HCT116 (cell line): ENCODE data around the gene GRIK2. TPM values are rescaled to one million over a fixed set of nuclear protein-coding genes. Genes with fewer than 3 reads are reported as not detected.

Experiments
- ATAC-seq: fragments of 200-7000 bp; cut with Tn5 transposase; 2 replicates; pipeline ENCODE4 v1.9.1; 2020; ENCODE audit warnings: mild to moderate bottlenecking, moderate library complexity
- BruUV-seq: library from RNA; stranded (reverse); fragments of 400-500 nt; replicated peaks from 2 replicates; lab custom pipeline; 2021; lab: Mats Ljungman, UMichigan
- CTCF ChIA-PET: fragments of 300-600 bp; sonication (Branson Sonifier 250); formaldehyde crosslinking; loops from one replicate; lab custom pipeline; 2021; ENCODE audit warnings: antibody characterized with exemption; lab: Charles Lee
- POLR2A ChIA-PET: fragments of 300-600, 350-600 bp; sonication (Branson Sonifier 250); formaldehyde crosslinking; loops from one replicate; lab custom pipeline; 2021; ENCODE audit warnings: antibody characterized with exemption; lab: Charles Lee
- RAD21 ChIA-PET, 2 experiments: fragments of 300-600 bp; sonication (Branson Sonifier 250); formaldehyde crosslinking; loops; one replicate each; lab custom pipeline; 2023; ENCODE audit warnings: low total read pairs in 2 of 2; ENCODE audit not compliant: uncharacterized antibody in 2 of 2, unreplicated experiment in 2 of 2, low non-redundant PET in 1 of 2; lab: Charles Lee
- DNase-seq: peaks from one replicate; pipeline ENCODE4 v3.0.0-alpha.2; 2010; ENCODE audit warnings: low read depth, low spot score
- H2AFZ ChIP-seq: fragments of 200-600 bp; shearing (Covaris generic), sonication (generic); 2 replicates; pipeline ENCODE4 v1.6.1; 2017; ENCODE audit warnings: low read depth, mixed run types, mixed read lengths, antibody characterized with exemption, low read length; ENCODE audit not compliant: poor library complexity, severe bottlenecking
- H3K27ac ChIP-seq: 2 replicates; pipeline ENCODE4 v1.5.1; 2012; ENCODE audit warnings: low read depth, low read length
- H3K27me3 ChIP-seq: fragments of 200-600 bp; sonication (generic); 2 replicates; pipeline ENCODE4 v1.6.1; 2016; ENCODE audit warnings: mixed run types, low read length, mixed read lengths; ENCODE audit not compliant: insufficient read depth
- H3K36me3 ChIP-seq, 2 experiments: fragments of 200-500 bp in 1 of 2; fragments of 200-600 bp in 1 of 2; sonication (Bioruptor generic) in 1 of 2; sonication (generic) in 1 of 2; 2 replicates each; pipeline versions ENCODE4 v1.5.1 to v1.6.1; 2014 to 2016; ENCODE audit warnings: low read length in 2 of 2, inconsistent platforms in 1 of 2, mixed read lengths in 1 of 2, mixed run types in 1 of 2; ENCODE audit not compliant: insufficient read depth in 2 of 2, control insufficient read depth in 1 of 2
- H3K4me1 ChIP-seq, 2 experiments: fragments of 200-600 bp in 1 of 2; sonication (generic) in 1 of 2; 2 replicates each; pipeline versions ENCODE4 v1.5.1 to v1.6.1; 2012 to 2017; ENCODE audit warnings: low read length in 2 of 2, inconsistent platforms in 1 of 2, mild to moderate bottlenecking in 1 of 2, mixed read lengths in 1 of 2, mixed run types in 1 of 2, moderate library complexity in 1 of 2; ENCODE audit not compliant: insufficient read depth in 2 of 2, control insufficient read depth in 1 of 2
- H3K4me2 ChIP-seq: fragments of 200-600 bp; sonication (generic); 2 replicates; pipeline ENCODE4 v1.6.1; 2017; ENCODE audit warnings: mixed run types, low read length, mixed read lengths
- H3K4me3 ChIP-seq, 2 experiments: fragments of 200-600 bp in 1 of 2; sonication (generic) in 1 of 2; replicated peaks in 1 of 2; 2 replicates each; pipeline ENCODE4 v1.5.1; 2011 to 2016; ENCODE audit warnings: low read length in 2 of 2, control low read depth in 1 of 2, low read depth in 1 of 2, mild to moderate bottlenecking in 1 of 2, mixed read lengths in 1 of 2, mixed run types in 1 of 2
- H3K79me2 ChIP-seq: fragments of 200-600 bp; sonication (generic); 2 replicates; pipeline ENCODE4 v1.6.1; 2017; ENCODE audit warnings: mild to moderate bottlenecking, mixed run types, low read length, moderate library complexity, mixed read lengths; ENCODE audit not compliant: insufficient read depth
- H3K9ac ChIP-seq: fragments of 200-600 bp; sonication (generic); 2 replicates; pipeline ENCODE4 v1.6.1; 2016; ENCODE audit warnings: low read length, mixed read lengths
- H3K9me2 ChIP-seq: fragments of 200-600 bp; sonication (generic), shearing (Covaris generic); 2 replicates; pipeline ENCODE4 v1.6.1; 2017; ENCODE audit warnings: mixed run types, mild to moderate bottlenecking, moderate library complexity; ENCODE audit not compliant: insufficient read depth
- H3K9me3 ChIP-seq, 2 experiments: fragments of 200-500 bp in 1 of 2; fragments of 200-600 bp in 1 of 2; sonication (Bioruptor generic) in 1 of 2; sonication (generic) in 1 of 2; 2 replicates each; pipeline ENCODE4 v1.6.1; 2014 to 2017; ENCODE audit warnings: low read length in 2 of 2, mixed read lengths in 2 of 2, inconsistent platforms in 1 of 2, low read depth in 1 of 2, mild to moderate bottlenecking in 1 of 2, mixed run types in 1 of 2, moderate library complexity in 1 of 2; ENCODE audit not compliant: control insufficient read depth in 1 of 2, insufficient read depth in 1 of 2
- H4K20me1 ChIP-seq: fragments of 200-600 bp; sonication (generic), shearing (Covaris generic); 2 replicates; pipeline ENCODE4 v1.6.1; 2017; ENCODE audit warnings: mixed run types, mild to moderate bottlenecking, moderate library complexity; ENCODE audit not compliant: insufficient read depth
- CBX3 ChIP-seq: IDR thresholded peaks from 2 replicates; pipeline ENCODE4 v1.6.1; 2012; ENCODE audit warnings: low read depth
- CEBPB ChIP-seq: IDR thresholded peaks from 2 replicates; pipeline ENCODE4 v1.6.1; 2012; ENCODE audit warnings: low read depth
- CTCF ChIP-seq, 3 experiments: fragments of 200-600 bp in 1 of 3; sonication (generic) in 1 of 3; IDR thresholded peaks in 2 of 3; conservative IDR thresholded peaks in 1 of 3; 2 replicates each; pipeline ENCODE4 v1.5.1; 2012 to 2017; ENCODE audit warnings: low read depth in 2 of 3, low read length in 2 of 3, antibody characterized with exemption in 1 of 3, borderline replicate concordance in 1 of 3, control low read depth in 1 of 3, mild to moderate bottlenecking in 1 of 3, mixed read lengths in 1 of 3, mixed run types in 1 of 3, moderate library complexity in 1 of 3; ENCODE audit not compliant: insufficient read depth in 1 of 3
- EGR1 ChIP-seq: IDR thresholded peaks from 2 replicates; pipeline ENCODE4 v1.6.1; 2012; ENCODE audit warnings: low read depth
- ELF1 ChIP-seq: IDR thresholded peaks from 2 replicates; pipeline ENCODE4 v1.6.1; 2012; ENCODE audit warnings: low read depth, borderline replicate concordance
- FOSL1 ChIP-seq: IDR thresholded peaks from 2 replicates; pipeline ENCODE4 v1.6.1; 2012; ENCODE audit warnings: low read depth
- JUND ChIP-seq: IDR thresholded peaks from 2 replicates; pipeline ENCODE4 v1.6.1; 2012
- POLR2A ChIP-seq: IDR thresholded peaks from 2 replicates; pipeline ENCODE4 v1.7.0; 2011; ENCODE audit warnings: borderline replicate concordance; ENCODE audit not compliant: insufficient read depth, insufficient read length; ENCODE audit errors: extremely low read depth
- POLR2AphosphoS5 ChIP-seq: IDR thresholded peaks from 2 replicates; pipeline ENCODE4 v1.6.1; 2011; ENCODE audit warnings: mild to moderate bottlenecking, low read depth, low read length, moderate library complexity
- RAD21 ChIP-seq: IDR thresholded peaks from 2 replicates; pipeline ENCODE4 v1.6.1; 2012; ENCODE audit warnings: low read depth, mild to moderate bottlenecking
- SIN3A ChIP-seq: IDR thresholded peaks from 2 replicates; pipeline ENCODE4 v1.6.1; 2012; ENCODE audit warnings: low read depth
- SRF ChIP-seq: IDR thresholded peaks from 2 replicates; pipeline ENCODE4 v1.6.1; 2012; ENCODE audit warnings: low read depth
- TCF7L2 ChIP-seq: IDR thresholded peaks from 2 replicates; pipeline ENCODE4 v1.7.0; 2011; ENCODE audit warnings: borderline replicate concordance, inconsistent platforms; ENCODE audit not compliant: insufficient read depth, insufficient read length; ENCODE audit errors: extremely low read depth
- YY1 ChIP-seq: IDR thresholded peaks from 2 replicates; pipeline ENCODE4 v1.6.1; 2011; ENCODE audit warnings: low read length, low read depth, moderate library complexity, mild to moderate bottlenecking; ENCODE audit not compliant: insufficient replicate concordance; ENCODE audit errors: extremely low read depth
- ZBTB33 ChIP-seq: IDR thresholded peaks from 2 replicates; pipeline ENCODE4 v1.6.1; 2011; ENCODE audit warnings: mild to moderate bottlenecking, low read length, moderate library complexity; ENCODE audit not compliant: insufficient replicate concordance; ENCODE audit errors: extremely low read depth
- ZFX ChIP-seq: fragments of 450-650 bp; IDR thresholded peaks from 2 replicates; pipeline ENCODE4 v1.6.1; 2017
- ZNF274 ChIP-seq: fragments of 200-500 bp; sonication (Bioruptor generic); IDR thresholded peaks from 2 replicates; pipeline ENCODE4 v1.6.1; 2014; ENCODE audit warnings: mild to moderate bottlenecking, low read depth, low read length, inconsistent platforms
- intact Hi-C: fragments of 100-400 bp; cut with micrococcal nuclease; formaldehyde crosslinking; loops from 2 replicates; pipeline ENCODE4 v1.10.0; 2022
- total RNA-seq: library from RNA; stranded (reverse); gene quantifications from one replicate; pipeline ENCODE4 v1.2.1, GENCODE V29; 2021; ENCODE audit not compliant: unreplicated experiment
- TF ChIP-seq, protein P1 (sequence below): IDR thresholded peaks from 2 replicates; pipeline ENCODE4 v1.6.1; 2012
- TF ChIP-seq, protein P2 (sequence below): IDR thresholded peaks from 2 replicates; pipeline ENCODE4 v1.6.1; 2012; ENCODE audit warnings: low read depth

The GRIK2 gene
- total RNA-seq, 1 experiment from 2014 or later = 0.64 TPM

GRCh38 chr6:101758368-101758767 lies 364.9 kb downstream of the GRIK2 start:
- RAD21 ChIA-PET = no interaction called here
- CTCF ChIA-PET = interaction anchor here (1.6 kb wide), 1 partner anchor 52 kb away, joined by 3 read pairs; no protein-coding TSS in a partner anchor
- Histone ChIP-seq H3K9me3 (no peaks in the 10 kb centered on the region), H3K4me3 (no peak overlapping the region), H3K27ac (no peak overlapping the region), H3K4me1 (no peaks in the 10 kb centered on the region), H3K36me3 (no peaks in the 10 kb centered on the region), H3K4me2 (no peak overlapping the region), H3K79me2 (no peaks in the 10 kb centered on the region), H3K9me2 (no peaks in the 10 kb centered on the region), H4K20me1 (no peaks in the 10 kb centered on the region), H3K27me3 (no peaks in the 10 kb centered on the region), H2AFZ (peak overlapping the region; percentile 2), H3K9ac (no peak overlapping the region)
- TF ChIP-seq JUND = no peak
- no peak for TF ChIP-seq TCF7L2
- no peak for TF ChIP-seq POLR2A
- TF ChIP-seq FOSL1 = no peak
- no peak for TF ChIP-seq ZBTB33
- TF ChIP-seq CTCF (IDR thresholded peaks at IDR 0.05 in 2 of 3, conservative IDR thresholded peaks at IDR 0.05 in 1 of 3; ENCODE audit: borderline replicate concordance in 1 of 3, insufficient read depth in 1 of 3, low read depth in 2 of 3, low read length in 2 of 3) = no peak
- TF ChIP-seq CBX3 = no peak
- no peak for TF ChIP-seq RAD21
- TF ChIP-seq SIN3A = no peak
- TF ChIP-seq SRF = no peak
- no peak for TF ChIP-seq POLR2AphosphoS5
- TF ChIP-seq ZNF274 = no peak
- TF ChIP-seq, protein P1, sequence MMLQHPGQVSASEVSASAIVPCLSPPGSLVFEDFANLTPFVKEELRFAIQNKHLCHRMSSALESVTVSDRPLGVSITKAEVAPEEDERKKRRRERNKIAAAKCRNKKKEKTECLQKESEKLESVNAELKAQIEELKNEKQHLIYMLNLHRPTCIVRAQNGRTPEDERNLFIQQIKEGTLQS = no peak
- no peak for TF ChIP-seq EGR1
- TF ChIP-seq, protein P2, sequence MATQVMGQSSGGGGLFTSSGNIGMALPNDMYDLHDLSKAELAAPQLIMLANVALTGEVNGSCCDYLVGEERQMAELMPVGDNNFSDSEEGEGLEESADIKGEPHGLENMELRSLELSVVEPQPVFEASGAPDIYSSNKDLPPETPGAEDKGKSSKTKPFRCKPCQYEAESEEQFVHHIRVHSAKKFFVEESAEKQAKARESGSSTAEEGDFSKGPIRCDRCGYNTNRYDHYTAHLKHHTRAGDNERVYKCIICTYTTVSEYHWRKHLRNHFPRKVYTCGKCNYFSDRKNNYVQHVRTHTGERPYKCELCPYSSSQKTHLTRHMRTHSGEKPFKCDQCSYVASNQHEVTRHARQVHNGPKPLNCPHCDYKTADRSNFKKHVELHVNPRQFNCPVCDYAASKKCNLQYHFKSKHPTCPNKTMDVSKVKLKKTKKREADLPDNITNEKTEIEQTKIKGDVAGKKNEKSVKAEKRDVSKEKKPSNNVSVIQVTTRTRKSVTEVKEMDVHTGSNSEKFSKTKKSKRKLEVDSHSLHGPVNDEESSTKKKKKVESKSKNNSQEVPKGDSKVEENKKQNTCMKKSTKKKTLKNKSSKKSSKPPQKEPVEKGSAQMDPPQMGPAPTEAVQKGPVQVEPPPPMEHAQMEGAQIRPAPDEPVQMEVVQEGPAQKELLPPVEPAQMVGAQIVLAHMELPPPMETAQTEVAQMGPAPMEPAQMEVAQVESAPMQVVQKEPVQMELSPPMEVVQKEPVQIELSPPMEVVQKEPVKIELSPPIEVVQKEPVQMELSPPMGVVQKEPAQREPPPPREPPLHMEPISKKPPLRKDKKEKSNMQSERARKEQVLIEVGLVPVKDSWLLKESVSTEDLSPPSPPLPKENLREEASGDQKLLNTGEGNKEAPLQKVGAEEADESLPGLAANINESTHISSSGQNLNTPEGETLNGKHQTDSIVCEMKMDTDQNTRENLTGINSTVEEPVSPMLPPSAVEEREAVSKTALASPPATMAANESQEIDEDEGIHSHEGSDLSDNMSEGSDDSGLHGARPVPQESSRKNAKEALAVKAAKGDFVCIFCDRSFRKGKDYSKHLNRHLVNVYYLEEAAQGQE = no peak
- TF ChIP-seq ZFX = no peak
- TF ChIP-seq YY1 = no peak
- no peak for TF ChIP-seq ELF1
- TF ChIP-seq CEBPB = no peak
- POLR2A ChIA-PET = no interaction called here
- DNase-seq (no peak), ATAC-seq (no peak)
- intact Hi-C loops = no loop called here
- no TSS peak for BruUV-seq
